HepG2 (cell line): ENCODE measurements around the gene GRAMD4. TPM values are rescaled to one million over a fixed set of nuclear protein-coding genes. Genes with fewer than 3 reads are reported as not detected.

Experiments used
- ARHGAP35 ChIP-seq: sonication (generic); formaldehyde crosslinking; IDR thresholded peaks from 2 replicates; pipeline ENCODE4 v1.9.0; 2022; ENCODE audit warnings: mild to moderate bottlenecking, inconsistent platforms, moderate library complexity, missing genetic modification reagents, borderline replicate concordance
- BORCS8-MEF2B ChIP-seq: sonication (generic); formaldehyde crosslinking; IDR thresholded peaks from 2 replicates; pipeline ENCODE4 v1.8.0; 2022; ENCODE audit warnings: mild to moderate bottlenecking, missing genetic modification reagents
- HNRNPL ChIP-seq: fragments of 200-400 bp; formaldehyde crosslinking; IDR thresholded peaks from 2 replicates; pipeline ENCODE4 v1.6.1; 2017; ENCODE audit warnings: mild to moderate bottlenecking, low read depth, low read length
- MAFK ChIP-seq, 2 experiments: IDR thresholded peaks in 1 of 2; conservative IDR thresholded peaks in 1 of 2; 2 replicates each; pipeline ENCODE4 v1.6.1; 2011; ENCODE audit warnings: improper control_type of control experiment in 2 of 2, low read length in 2 of 2
- MEF2D ChIP-seq: sonication (generic); formaldehyde crosslinking; IDR thresholded peaks from 2 replicates; pipeline ENCODE4 v1.5.1; 2020; ENCODE audit warnings: mild to moderate bottlenecking, missing genetic modification reagents
- MLLT10 ChIP-seq: sonication (generic); formaldehyde crosslinking; IDR thresholded peaks from 2 replicates; pipeline ENCODE4 v1.4.0; 2020; ENCODE audit warnings: missing genetic modification reagents
- PLRG1 ChIP-seq: fragments of 450-650 bp; conservative IDR thresholded peaks from 2 replicates; pipeline ENCODE4 v1.6.1; 2016
- RCOR2 ChIP-seq: IDR thresholded peaks from 2 replicates; pipeline ENCODE4 v1.6.1; 2016; ENCODE audit warnings: missing biosample characterization, missing genetic modification reagents
- U2AF1 ChIP-seq: fragments of 200-400 bp; formaldehyde crosslinking; optimal IDR thresholded peaks from 2 replicates; pipeline ENCODE3; 2017; ENCODE audit warnings: mild to moderate bottlenecking, low read depth, low read length
- ZNF317 ChIP-seq: sonication (generic); formaldehyde crosslinking; IDR thresholded peaks from 2 replicates; pipeline ENCODE4 v1.5.0; 2020; ENCODE audit warnings: mild to moderate bottlenecking, missing genetic modification reagents
- ZNF430 ChIP-seq: sonication (generic); formaldehyde crosslinking; IDR thresholded peaks from 2 replicates; pipeline ENCODE4 v1.9.0; 2021; ENCODE audit warnings: mild to moderate bottlenecking, missing genetic modification reagents
- ZNF616 ChIP-seq: sonication (generic); formaldehyde crosslinking; IDR thresholded peaks from 2 replicates; pipeline ENCODE4 v1.5.0; 2020; ENCODE audit warnings: low read depth, mild to moderate bottlenecking, missing genetic modification reagents
- ZNF83 ChIP-seq: sonication (generic); formaldehyde crosslinking; IDR thresholded peaks from 2 replicates; pipeline ENCODE4 v1.4.0; 2020; ENCODE audit warnings: missing genetic modification reagents, mild to moderate bottlenecking, borderline replicate concordance
- ZNF883 ChIP-seq: sonication (generic); formaldehyde crosslinking; IDR thresholded peaks from 2 replicates; pipeline ENCODE4 v1.5.1; 2020; ENCODE audit warnings: mild to moderate bottlenecking, missing genetic modification reagents; ENCODE audit errors: not compliant biosample characterization
- polyA plus RNA-seq, 8 experiments: library from polyadenylated mRNA; depleted of rRNA in 3 of 8; stranded (reverse) in 7 of 8; unstranded in 1 of 8; fragments of >200 nt; fragmentation: Illumina TruSeq in 4 of 8; extraction: Trizol in 4 of 8; gene quantifications; 2 replicates each; pipeline versions ENCODE4 v1.2.1 to v1.2.3, GENCODE V29; 2011 to 2016; ENCODE audit warnings: low read depth in 4 of 8, missing spikeins in 1 of 8, mixed read lengths in 1 of 8; ENCODE audit not compliant: insufficient read depth in 1 of 8
- total RNA-seq, 5 experiments: library from RNA; depleted of rRNA; stranded (reverse); fragments of >200 nt; fragmentation: Illumina TruSeq; extraction: Trizol; gene quantifications; 2 replicates each; pipeline ENCODE4 v1.2.3, GENCODE V29; 2016; ENCODE audit warnings: low read depth in 1 of 5
- TF ChIP-seq, protein P1 (sequence below): sonication (generic); formaldehyde crosslinking; IDR thresholded peaks from 2 replicates; pipeline ENCODE4 v1.4.0; 2020; ENCODE audit warnings: mild to moderate bottlenecking, missing genetic modification reagents
- TF ChIP-seq, protein P2 (sequence below): IDR thresholded peaks from 2 replicates; pipeline ENCODE4 v1.6.1; 2016; ENCODE audit warnings: low read depth, borderline replicate concordance
- TF ChIP-seq, protein P3 (sequence below): sonication (generic); formaldehyde crosslinking; IDR thresholded peaks from 2 replicates; pipeline ENCODE4 v1.5.0; 2020; ENCODE audit warnings: mild to moderate bottlenecking, missing genetic modification reagents, borderline replicate concordance
- TF ChIP-seq, protein P4 (sequence below): sonication (generic); formaldehyde crosslinking; IDR thresholded peaks from 2 replicates; pipeline ENCODE4 v1.4.0; 2020; ENCODE audit warnings: missing genetic modification reagents
- TF ChIP-seq, protein P5 (sequence below): sonication (generic); formaldehyde crosslinking; IDR thresholded peaks from 2 replicates; pipeline ENCODE4 v1.8.0; 2022; ENCODE audit warnings: mild to moderate bottlenecking, missing genetic modification reagents

The GRAMD4 gene
- total and polyA plus RNA-seq, 2 of the 13 experiments (the other 11 are each of a cell fraction or from before 2014, with no cell fraction given), result 15.2 to 15.7 TPM

DNA sequence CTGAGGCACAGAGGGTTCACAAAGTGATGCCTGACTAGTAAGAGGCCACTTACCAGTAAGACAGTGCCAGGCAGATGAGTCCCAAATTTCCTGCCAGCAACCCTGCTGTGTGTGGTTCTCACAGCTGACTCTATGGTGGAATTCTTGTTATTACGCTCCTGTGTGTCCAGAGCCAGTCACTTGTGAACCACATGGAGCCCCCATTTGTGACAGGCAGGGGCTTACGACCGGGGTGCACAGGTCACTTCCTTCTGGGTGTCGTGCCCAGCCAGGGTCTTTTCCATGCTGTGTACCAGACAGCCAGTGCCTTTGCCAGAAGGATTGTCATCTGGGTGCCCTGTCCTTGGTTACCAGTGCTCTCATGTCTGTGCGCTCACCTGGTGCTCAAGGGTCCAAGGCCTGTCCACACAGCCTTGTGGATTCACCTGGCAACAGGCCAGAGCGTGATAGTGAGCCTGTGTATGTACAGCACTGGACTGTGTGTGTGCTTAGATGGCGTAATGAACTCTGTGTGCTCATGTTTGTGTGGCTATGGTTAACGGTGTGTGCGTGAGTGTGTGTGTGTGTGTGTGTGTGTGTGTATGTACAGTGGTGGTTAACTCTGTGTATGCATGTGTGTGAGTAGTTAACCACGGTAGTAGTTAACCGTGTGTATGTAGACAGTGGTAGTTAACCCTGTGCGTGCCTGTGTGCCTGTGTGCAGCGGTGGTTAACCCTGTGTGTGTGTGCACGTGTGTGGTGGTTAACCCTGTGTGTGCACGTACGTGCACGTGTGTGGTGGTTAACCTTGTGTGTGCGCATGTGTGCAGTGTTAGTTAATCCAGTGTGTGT, 18.6 kb downstream of the GRAMD4 start (continued):
- TF ChIP-seq, protein P1, sequence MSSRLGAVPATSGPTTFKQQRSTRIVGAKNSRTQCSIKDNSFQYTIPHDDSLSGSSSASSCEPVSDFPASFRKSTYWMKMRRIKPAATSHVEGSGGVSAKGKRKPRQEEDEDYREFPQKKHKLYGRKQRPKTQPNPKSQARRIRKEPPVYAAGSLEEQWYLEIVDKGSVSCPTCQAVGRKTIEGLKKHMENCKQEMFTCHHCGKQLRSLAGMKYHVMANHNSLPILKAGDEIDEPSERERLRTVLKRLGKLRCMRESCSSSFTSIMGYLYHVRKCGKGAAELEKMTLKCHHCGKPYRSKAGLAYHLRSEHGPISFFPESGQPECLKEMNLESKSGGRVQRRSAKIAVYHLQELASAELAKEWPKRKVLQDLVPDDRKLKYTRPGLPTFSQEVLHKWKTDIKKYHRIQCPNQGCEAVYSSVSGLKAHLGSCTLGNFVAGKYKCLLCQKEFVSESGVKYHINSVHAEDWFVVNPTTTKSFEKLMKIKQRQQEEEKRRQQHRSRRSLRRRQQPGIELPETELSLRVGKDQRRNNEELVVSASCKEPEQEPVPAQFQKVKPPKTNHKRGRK (CRISPR knock-in tag), result no peak
- TF ChIP-seq, protein P2, sequence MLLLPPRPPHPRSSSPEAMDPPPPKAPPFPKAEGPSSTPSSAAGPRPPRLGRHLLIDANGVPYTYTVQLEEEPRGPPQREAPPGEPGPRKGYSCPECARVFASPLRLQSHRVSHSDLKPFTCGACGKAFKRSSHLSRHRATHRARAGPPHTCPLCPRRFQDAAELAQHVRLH (CRISPR knock-in tag), result 0 out of 2 replicates have a peak, but pooled peaks have one; percentile 32
- peak; percentile 73 for TF ChIP-seq ZNF317 (CRISPR knock-in tag)
- no peak for TF ChIP-seq ZNF883
- peak; percentile 87 for TF ChIP-seq MEF2D (CRISPR knock-in tag)
- TF ChIP-seq ZNF430 (CRISPR knock-in tag), result no peak
- no peak for TF ChIP-seq MLLT10 (CRISPR knock-in tag)
- no peak for TF ChIP-seq ZNF616 (CRISPR knock-in tag)
- TF ChIP-seq, protein P3, sequence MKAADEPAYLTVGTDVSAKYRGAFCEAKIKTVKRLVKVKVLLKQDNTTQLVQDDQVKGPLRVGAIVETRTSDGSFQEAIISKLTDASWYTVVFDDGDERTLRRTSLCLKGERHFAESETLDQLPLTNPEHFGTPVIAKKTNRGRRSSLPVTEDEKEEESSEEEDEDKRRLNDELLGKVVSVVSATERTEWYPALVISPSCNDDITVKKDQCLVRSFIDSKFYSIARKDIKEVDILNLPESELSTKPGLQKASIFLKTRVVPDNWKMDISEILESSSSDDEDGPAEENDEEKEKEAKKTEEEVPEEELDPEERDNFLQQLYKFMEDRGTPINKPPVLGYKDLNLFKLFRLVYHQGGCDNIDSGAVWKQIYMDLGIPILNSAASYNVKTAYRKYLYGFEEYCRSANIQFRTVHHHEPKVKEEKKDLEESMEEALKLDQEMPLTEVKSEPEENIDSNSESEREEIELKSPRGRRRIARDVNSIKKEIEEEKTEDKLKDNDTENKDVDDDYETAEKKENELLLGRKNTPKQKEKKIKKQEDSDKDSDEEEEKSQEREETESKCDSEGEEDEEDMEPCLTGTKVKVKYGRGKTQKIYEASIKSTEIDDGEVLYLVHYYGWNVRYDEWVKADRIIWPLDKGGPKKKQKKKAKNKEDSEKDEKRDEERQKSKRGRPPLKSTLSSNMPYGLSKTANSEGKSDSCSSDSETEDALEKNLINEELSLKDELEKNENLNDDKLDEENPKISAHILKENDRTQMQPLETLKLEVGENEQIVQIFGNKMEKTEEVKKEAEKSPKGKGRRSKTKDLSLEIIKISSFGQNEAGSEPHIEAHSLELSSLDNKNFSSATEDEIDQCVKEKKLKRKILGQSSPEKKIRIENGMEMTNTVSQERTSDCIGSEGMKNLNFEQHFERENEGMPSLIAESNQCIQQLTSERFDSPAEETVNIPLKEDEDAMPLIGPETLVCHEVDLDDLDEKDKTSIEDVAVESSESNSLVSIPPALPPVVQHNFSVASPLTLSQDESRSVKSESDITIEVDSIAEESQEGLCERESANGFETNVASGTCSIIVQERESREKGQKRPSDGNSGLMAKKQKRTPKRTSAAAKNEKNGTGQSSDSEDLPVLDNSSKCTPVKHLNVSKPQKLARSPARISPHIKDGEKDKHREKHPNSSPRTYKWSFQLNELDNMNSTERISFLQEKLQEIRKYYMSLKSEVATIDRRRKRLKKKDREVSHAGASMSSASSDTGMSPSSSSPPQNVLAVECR (CRISPR knock-in tag), result peak; percentile 85
- no peak; the same call in 1 of the 2 replicates for TF ChIP-seq ZNF83 (CRISPR knock-in tag)
- TF ChIP-seq ARHGAP35 (CRISPR knock-in tag), result no peak
- TF ChIP-seq, protein P4, sequence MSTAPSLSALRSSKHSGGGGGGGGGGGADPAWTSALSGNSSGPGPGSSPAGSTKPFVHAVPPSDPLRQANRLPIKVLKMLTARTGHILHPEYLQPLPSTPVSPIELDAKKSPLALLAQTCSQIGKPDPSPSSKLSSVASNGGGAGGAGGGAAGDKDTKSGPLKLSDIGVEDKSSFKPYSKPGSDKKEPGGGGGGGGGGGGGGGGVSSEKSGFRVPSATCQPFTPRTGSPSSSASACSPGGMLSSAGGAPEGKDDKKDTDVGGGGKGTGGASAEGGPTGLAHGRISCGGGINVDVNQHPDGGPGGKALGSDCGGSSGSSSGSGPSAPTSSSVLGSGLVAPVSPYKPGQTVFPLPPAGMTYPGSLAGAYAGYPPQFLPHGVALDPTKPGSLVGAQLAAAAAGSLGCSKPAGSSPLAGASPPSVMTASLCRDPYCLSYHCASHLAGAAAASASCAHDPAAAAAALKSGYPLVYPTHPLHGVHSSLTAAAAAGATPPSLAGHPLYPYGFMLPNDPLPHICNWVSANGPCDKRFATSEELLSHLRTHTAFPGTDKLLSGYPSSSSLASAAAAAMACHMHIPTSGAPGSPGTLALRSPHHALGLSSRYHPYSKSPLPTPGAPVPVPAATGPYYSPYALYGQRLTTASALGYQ, result no peak
- TF ChIP-seq HNRNPL, result peak; percentile 66; the same call in 1 of the 2 replicates
- TF ChIP-seq MAFK (conservative IDR thresholded peaks at IDR 0.05 in 1 of 2, IDR thresholded peaks at IDR 0.05 in 1 of 2; ENCODE audit: low read length in 2 of 2), result no peak
- TF ChIP-seq, protein P5, sequence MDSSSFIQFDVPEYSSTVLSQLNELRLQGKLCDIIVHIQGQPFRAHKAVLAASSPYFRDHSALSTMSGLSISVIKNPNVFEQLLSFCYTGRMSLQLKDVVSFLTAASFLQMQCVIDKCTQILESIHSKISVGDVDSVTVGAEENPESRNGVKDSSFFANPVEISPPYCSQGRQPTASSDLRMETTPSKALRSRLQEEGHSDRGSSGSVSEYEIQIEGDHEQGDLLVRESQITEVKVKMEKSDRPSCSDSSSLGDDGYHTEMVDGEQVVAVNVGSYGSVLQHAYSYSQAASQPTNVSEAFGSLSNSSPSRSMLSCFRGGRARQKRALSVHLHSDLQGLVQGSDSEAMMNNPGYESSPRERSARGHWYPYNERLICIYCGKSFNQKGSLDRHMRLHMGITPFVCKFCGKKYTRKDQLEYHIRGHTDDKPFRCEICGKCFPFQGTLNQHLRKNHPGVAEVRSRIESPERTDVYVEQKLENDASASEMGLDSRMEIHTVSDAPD (CRISPR knock-in tag), result peak; percentile 99
- no peak for TF ChIP-seq PLRG1
- TF ChIP-seq BORCS8-MEF2B (CRISPR knock-in tag), result peak; percentile 86; the same call in 1 of the 2 replicates
- peak; percentile 57; the same call in 1 of the 2 replicates for TF ChIP-seq RCOR2 (CRISPR knock-in tag)
- TF ChIP-seq U2AF1, result no peak
